Cardiac muscle cell (in vitro differentiated cells and primary cell): ENCODE results near the gene FBXL5. TPM values are rescaled to one million over a fixed set of nuclear protein-coding genes. Genes with fewer than 3 reads are reported as not detected.

ENCODE experiments used
- DNase-seq, 2 donors: peaks; one replicate each; pipeline versions ENCODE4 v3.0.0 to v3.0.0-alpha.2; 2010 to 2017; ENCODE audit warnings: low read depth in 1 of 2, low spot score in 1 of 2
- H3K27ac ChIP-seq: fragments of 200-600 bp; sonication (generic); 2 replicates; pipeline ENCODE4 v1.5.1; 2016
- H3K27me3 ChIP-seq: fragments of 200-600 bp; sonication (generic); 2 replicates; pipeline ENCODE4 v1.6.0; 2016; ENCODE audit warnings: control low read depth
- H3K36me3 ChIP-seq: fragments of 200-600 bp; sonication (generic); 2 replicates; pipeline ENCODE4 v1.5.1; 2016; ENCODE audit warnings: control low read depth
- H3K4me1 ChIP-seq: fragments of 200-600 bp; sonication (generic); 2 replicates; pipeline ENCODE4 v1.8.1; 2017; ENCODE audit warnings: low read depth, mild to moderate bottlenecking, mixed run types
- H3K4me3 ChIP-seq: fragments of 200-600 bp; sonication (generic); 2 replicates; pipeline ENCODE4 v1.5.1; 2016; ENCODE audit warnings: mild to moderate bottlenecking
- H3K9me3 ChIP-seq: fragments of 200-600 bp; sonication (generic); 2 replicates; pipeline ENCODE4 v1.5.1; 2017; ENCODE audit warnings: low read depth, mild to moderate bottlenecking, control low read depth
- CTCF ChIP-seq: IDR thresholded peaks from 2 replicates; pipeline ENCODE4 v1.5.1; 2012; ENCODE audit warnings: low read depth, mild to moderate bottlenecking, low read length
- polyA plus RNA-seq: library from polyadenylated mRNA; unstranded; fragments of >200 nt; fragmentation: Nextera tagmentation; extraction: Ambion mirVana; gene quantifications from 2 replicates; pipeline ENCODE4 v1.2.1, GENCODE V29; 2016
- total RNA-seq: library from RNA; depleted of rRNA; stranded (reverse); fragments of >200 nt; gene quantifications from 2 replicates; pipeline ENCODE4 v1.2.3, GENCODE V29; 2016

The FBXL5 gene
- total and polyA plus RNA-seq, 2 experiments from 2014 or later = 39.0 to 66.3 TPM

- DNase-seq = peak in 1 of 2 donors; percentile 42
- peaks cover 17% of the 10 kb centered on the region for H3K4me1 ChIP-seq
- H3K27me3 ChIP-seq = no peaks in the 10 kb centered on the region
- H3K9me3 ChIP-seq = no peaks in the 10 kb centered on the region
- no peak for TF ChIP-seq CTCF
- peaks cover 14% of the 10 kb centered on the region for H3K36me3 ChIP-seq
- peak overlapping the region; percentile 96 for H3K27ac ChIP-seq
- H3K4me3 ChIP-seq = peak overlapping the region; percentile 57
Measured at GRCh38 chr4:15682242-15683142, 27.3 kb upstream of the FBXL5 start.

- H3K4me3 ChIP-seq = peak within 1 kb of the TSS; percentile 57
- peak; percentile 98 to 99 for DNase-seq
- no peaks in the 10 kb centered on the region for H3K9me3 ChIP-seq
- H3K4me1 ChIP-seq = peaks cover 17% of the 10 kb centered on the region
- no peaks in the 10 kb centered on the region for H3K27me3 ChIP-seq
- H3K27ac ChIP-seq = peak within 1 kb of the TSS; percentile 96
- TF ChIP-seq CTCF = peak; percentile 31
- peaks cover 6% of the 10 kb centered on the region for H3K36me3 ChIP-seq
Measured at GRCh38 chr4:15681372-15682241, 26.4 kb upstream of the FBXL5 start, which contains the start of gene FAM200B. Gene FAM200B, plus strand, starts transcription at chr4:15681827. Its CDS starts 5,151 bp downstream, at chr4:15686978.

GRCh38 chr4:15681067-15681371, 25.9 kb upstream of the FBXL5 start:
- TF ChIP-seq CTCF = no peak
- Histone ChIP-seq H3K27me3 (no peaks in the 10 kb centered on the region), H3K27ac (peak overlapping the region; percentile 96), H3K4me3 (peak overlapping the region; percentile 57), H3K9me3 (no peaks in the 10 kb centered on the region), H3K4me1 (peaks cover 17% of the 10 kb centered on the region), H3K36me3 (no peaks in the 10 kb centered on the region)
- no peak for DNase-seq

GRCh38 chr4:15677507-15677988, 22.4 kb upstream of the FBXL5 start:
- H3K4me1 ChIP-seq = no peaks in the 10 kb centered on the region
- peak in 1 of 2 donors; percentile 52 for DNase-seq
- no peaks in the 10 kb centered on the region for H3K27me3 ChIP-seq
- H3K4me3 ChIP-seq = no peak overlapping the region
- H3K9me3 ChIP-seq = no peaks in the 10 kb centered on the region
- H3K36me3 ChIP-seq = no peaks in the 10 kb centered on the region
- H3K27ac ChIP-seq = no peak overlapping the region
- TF ChIP-seq CTCF = no peak

GRCh38 chr4:15676899-15677298, 21.7 kb upstream of the FBXL5 start:
- no peaks in the 10 kb centered on the region for H3K36me3 ChIP-seq
- H3K9me3 ChIP-seq = no peaks in the 10 kb centered on the region
- no peak overlapping the region for H3K4me3 ChIP-seq
- TF ChIP-seq CTCF = no peak
- no peak for DNase-seq
- H3K4me1 ChIP-seq = no peaks in the 10 kb centered on the region
- H3K27ac ChIP-seq = no peak overlapping the region
- H3K27me3 ChIP-seq = no peaks in the 10 kb centered on the region
